DMS114 treated with DMSO at 0.1 percent for 48 hours (cell line): ENCODE data around the gene TMEM237.
"Not testable (repeated sequence)": the region's sequence is repeated elsewhere in the genome, so short reads cannot be mapped to it uniquely, and the experiment has no call there.

Experiments used
- DNase-seq: peaks from one replicate; lab custom pipeline; 2025; ENCODE audit not compliant: unreplicated experiment; lab: John Stamatoyannopoulos, UW

Gene TMEM237, protein sequence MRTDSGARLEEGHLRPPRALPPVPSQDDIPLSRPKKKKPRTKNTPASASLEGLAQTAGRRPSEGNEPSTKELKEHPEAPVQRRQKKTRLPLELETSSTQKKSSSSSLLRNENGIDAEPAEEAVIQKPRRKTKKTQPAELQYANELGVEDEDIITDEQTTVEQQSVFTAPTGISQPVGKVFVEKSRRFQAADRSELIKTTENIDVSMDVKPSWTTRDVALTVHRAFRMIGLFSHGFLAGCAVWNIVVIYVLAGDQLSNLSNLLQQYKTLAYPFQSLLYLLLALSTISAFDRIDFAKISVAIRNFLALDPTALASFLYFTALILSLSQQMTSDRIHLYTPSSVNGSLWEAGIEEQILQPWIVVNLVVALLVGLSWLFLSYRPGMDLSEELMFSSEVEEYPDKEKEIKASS

DNA sequence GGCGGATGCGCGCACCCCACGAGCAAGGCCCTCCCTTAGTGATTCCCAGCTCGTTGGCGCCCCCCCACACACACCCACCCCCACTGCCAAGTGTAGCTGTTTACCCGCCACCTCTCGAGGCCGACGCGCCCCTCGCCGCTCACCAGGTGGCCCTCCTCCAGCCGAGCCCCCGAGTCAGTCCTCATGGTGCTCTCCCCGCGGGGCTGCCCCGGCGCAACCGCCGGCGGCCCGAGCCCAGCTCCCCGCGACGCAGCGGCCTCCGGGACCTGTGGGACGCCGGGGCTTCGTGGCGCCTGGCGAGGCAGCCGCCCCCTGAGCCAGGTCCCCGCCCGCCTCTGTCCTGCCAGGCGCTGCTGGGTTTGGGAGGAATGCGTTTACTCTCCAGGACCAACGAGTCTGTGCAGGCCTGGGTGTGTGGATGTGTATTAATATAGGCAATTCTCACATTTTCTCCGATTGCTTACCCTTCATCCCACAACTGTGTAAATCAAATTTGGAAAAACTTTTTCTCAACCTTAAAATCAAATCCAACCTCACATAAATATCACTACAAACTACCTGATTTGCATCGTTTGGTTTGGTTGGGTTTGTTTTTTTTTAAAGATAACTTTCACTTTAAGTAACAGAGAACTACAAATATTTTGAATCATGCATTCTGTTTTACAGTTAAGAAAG lies at the start of gene TMEM237:
TMEM237 (minus strand) TSS at position 288 of the 675 bp plus-strand sequence; CDS start at position 185, 103 bp downstream.
- DNase-seq = peak; percentile 14

DNA sequence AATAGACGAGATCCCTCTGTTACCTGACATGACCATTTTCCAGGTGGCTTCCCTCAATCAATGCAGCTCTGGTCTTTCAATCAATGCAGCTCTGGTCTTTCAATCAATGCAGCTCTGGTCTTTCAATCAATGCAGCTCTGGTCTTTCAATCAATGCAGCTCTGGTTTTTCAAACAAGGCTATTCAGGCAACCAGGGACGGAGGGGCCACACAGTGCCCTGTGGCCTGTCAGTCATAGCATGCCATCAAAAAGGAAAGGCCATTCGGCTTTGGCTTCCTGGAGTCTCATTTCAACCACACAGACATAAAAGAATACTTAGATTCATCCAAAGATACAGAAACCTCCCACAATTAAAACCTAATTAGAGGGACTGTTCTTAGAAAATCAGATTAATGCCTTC lies 41.9 kb upstream of the TMEM237 start:
- DNase-seq = no peak

DNA sequence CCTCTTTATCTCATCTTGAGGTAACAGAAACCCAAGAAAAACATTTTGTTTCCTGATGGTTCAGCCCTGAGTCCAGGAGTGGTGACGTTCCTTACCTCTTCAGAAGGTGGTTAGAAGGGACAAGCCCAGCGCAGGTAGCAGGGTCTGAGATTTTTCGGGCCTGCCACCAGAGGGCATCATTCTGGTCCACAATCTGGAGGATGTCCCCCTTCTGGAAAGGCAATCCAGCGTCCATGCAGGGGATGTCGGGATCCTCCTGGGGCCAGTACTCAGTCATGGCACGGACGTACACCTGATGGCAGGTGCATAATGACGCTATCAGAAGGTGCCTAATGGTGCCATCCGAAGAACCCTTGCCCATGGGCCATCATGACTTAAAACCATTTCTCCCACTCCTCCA lies 37.4 kb upstream of the TMEM237 start:
- DNase-seq = no peak

DNA sequence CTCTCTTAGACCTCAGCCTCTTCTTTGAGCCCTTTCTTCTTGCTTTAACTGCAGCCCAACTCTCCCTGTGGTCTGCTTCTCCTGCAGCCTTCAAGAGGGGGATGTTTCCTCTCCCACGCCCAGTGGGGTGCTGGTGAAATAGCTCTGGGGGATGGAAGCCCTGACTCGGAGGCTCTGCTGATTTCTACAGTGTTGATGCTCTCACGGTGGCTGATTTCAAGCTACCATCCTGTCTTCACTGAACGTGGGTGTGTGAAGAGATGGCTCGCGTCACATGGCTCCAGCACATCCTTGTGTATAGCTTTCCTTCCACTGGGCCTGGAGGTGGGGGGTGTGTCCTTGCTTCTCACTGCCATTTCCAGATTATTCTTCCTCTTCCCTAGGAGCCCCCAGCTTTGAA lies 35.1 kb upstream of the TMEM237 start:
- no peak for DNase-seq

DNA sequence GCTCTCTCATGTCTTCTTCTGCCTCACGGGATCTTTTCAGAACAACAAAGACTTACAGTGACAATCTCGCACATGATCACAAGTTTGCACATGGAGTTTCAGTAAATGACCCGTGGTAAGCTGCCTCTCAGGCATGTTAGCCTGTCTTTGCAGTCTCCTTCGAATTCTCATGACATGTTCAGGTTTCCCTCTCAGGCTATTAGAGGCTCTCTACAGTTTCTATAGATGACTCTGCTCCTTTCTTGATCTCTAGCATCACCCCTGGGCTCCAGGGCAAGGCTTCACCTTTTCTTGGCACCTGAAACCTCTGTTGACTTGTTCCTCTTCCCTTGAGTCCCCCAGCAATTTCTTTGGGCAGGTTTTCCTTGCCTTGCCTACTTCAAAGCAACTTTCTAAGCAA lies 32.2 kb upstream of the TMEM237 start:
- no peak for DNase-seq

DNA sequence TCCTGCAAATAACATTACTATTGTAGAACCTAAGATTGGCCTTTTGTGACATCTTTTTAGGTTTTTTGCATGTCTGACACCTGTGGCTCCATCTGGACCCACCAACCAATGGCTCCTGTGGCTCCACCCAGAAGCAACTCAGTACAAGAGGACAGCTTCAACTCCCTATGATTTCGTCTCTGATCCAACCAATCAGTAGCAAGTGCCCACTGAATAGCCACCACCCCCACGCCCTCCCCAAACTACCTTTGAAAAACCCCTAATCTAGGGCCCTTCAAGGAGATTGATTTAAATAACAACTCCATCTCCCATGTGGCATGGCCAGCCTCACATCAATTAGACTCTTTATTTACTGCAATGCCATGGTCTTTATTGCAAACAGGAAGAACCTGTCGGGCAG lies 31.5 kb upstream of the TMEM237 start:
- DNase-seq = no peak

DNA sequence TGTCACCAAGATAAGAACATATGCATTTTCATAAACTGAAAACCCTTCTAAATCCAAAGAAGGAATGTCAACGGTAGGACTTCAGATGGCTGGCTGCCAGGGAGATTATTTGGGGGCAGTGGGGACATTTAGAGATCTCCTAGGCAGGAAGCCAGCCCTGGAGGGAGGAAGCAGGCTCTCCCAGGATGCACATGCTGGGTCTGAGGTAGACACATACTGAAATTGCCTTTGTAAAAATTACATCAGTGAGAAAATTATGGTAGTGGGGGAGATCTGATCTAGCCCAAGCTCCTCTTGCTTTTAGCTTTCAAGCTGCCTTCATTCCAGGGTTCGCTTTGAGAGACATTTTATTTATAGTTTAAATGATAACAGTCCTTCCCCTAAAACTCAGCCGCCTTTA lies 31.0 kb upstream of the TMEM237 start:
- no peak for DNase-seq

DNA sequence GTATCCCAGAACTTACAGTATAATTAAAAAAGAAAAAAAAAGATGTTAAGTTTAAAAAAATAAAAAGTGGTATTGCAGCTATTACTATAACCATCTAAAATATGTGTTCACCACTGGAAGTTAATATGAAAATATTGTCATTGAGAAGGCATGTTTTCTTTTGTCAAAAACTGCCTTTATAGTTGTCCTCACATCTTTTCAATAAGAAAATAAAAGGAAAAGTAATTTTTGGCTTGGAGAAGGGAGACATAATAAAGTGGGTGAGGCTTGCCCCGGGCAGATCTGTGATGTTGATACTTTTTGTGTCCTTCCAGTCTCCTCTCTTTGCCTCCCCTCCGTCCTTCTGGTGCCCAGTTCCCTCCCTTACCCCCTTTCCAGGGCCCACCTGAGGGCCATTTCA lies 30.2 kb upstream of the TMEM237 start:
- no peak for DNase-seq

DNA sequence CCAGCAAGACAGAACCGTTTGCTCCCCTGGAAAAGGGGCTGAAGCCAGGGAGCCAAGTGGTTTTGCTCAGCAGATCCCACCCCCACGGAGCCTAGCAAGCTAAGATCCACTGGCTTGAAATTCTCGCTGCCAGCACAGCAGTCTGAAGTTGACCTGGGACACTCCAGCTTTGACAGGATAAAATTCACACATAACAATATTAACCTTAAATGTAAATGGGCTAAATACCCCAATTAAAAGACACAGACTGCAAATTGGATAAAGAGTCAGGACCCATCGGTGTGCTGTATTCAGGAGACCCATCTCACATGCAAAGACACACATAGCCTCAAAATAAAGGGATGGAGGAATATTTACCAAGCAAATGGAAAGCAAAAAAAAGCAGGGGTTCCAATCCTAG lies 27.9 kb upstream of the TMEM237 start:
- DNase-seq = not testable (repeated sequence)

DNA sequence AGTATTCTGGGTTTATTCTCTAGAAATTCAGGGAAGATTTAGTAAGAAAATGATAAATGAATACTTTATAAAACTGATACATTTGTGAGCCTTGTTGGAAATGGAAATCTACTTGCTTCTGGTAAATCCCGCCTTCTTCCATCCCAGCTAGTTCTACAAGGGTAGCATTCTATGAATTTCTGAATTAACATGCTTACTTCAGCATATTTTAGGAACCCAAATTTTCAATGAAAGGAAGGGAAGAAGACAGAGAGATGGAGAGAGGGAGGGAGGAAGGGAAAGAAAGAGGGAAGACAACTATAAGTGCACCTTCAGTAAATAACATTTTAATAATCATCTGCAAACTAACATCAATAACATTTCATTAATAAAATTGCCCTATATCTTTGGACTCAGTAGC lies 26.6 kb upstream of the TMEM237 start:
- DNase-seq = no peak

DNA sequence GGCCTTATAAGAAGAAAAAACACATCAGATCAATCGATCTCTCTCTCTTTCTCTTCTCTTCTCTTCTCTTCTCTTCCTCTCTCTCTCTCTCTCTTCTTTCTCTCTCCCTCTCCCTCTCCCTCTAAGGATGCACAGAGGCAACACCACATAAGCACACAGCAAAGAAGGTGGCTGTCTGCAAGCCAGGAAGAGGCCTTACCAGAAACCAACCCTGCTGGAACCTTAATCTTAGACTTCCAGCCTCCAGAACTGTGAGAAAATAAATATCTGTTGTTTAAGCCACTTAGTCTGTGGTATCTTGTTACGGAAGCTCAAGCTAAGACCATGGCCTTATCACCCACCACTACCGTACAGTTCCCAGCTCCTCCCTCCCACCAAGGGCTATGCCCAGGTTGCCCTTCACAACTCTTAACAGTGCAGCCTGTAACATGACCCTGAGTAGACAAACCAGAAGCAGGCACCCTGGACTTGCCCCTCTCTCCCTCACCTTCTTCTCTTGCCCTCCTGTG lies 25.2 kb upstream of the TMEM237 start:
- no peak for DNase-seq

DNA sequence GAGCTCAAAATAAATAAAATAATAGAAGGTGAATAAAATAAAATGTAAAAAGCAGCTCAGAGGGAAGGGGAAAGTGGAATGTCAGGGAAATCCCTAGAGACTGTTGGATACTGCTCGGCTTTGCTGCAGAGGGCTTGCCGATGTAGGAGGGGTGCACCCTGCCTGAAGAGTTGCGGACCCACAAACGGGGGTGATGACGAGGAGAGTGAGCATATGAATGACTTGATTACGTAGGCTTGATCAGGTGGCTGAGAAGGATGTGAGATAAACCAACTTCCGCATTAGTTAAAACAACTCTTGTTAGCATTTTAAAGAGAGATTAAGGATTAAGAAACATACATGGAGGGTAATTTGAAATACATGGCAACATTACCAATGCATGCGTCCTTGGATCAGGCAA lies 21.0 kb upstream of the TMEM237 start:
- no peak for DNase-seq

DNA sequence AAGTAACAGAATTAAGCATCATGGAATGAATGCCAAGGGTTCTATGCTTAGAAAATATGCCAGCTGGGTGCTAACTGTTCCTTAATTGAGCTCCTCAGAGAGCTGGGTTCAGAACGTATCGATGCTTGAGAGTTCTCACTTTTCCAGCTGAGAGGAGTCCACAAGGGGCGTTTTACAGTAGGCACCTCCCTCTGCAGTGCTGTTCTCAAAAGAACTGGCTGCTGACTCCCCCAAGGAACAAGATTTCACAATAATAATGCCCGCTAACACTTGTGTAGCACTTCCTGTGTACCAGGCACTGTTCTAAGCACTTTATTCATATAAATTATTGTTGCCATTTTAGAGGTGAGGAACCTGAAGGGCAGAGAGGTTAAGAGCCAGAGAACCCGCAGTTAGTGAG lies 18.1 kb upstream of the TMEM237 start:
- DNase-seq = no peak

DNA sequence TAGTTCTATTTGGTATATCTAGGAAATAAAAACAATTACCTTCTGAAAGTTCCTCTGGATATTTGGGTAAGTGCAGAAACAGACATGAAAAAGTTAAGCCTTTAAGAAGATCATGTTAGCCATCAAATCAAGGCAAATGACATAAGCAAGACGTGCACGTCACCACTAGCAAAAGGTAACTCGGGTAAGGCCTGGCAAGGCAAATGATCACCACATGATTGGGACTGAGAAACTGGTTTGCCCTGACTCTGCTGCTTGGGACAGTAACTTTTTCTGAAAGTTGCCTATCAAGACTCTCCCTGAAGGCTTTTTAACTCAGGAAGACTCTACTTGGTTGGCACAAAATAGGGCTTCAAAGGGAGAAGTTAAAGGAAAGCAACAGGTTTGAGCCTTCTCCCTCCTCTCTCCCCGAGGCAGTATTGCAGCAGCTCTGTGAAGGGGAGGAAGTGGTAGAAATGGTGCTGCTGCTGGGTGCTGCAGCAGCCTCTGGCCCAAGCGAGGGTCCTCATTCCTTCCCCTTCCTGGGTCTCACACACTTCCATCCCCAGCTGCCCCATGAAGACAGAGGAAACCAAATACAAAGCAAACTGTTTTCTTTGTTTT lies 17.1 kb upstream of the TMEM237 start:
- no peak for DNase-seq

DNA sequence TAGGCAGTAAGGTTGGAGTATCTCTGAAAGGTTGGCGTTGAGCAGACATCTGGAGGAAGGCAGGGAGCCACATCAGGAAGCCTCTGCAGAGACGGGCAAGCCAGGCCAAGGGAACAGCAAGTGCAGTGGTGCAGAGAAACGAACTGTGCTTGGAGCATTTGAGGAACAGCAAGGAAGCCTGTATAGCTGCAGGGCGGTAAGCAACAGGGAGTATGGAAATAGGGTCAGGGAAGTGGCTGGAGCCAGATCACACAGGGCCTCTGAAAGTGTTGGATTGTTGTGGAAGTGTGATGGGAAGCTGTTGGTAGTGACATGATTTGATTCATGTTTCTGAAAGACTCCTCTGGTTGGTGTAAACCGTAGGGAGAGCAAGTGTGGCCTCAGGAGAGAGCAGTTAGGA lies 13.4 kb upstream of the TMEM237 start:
- no peak for DNase-seq

DNA sequence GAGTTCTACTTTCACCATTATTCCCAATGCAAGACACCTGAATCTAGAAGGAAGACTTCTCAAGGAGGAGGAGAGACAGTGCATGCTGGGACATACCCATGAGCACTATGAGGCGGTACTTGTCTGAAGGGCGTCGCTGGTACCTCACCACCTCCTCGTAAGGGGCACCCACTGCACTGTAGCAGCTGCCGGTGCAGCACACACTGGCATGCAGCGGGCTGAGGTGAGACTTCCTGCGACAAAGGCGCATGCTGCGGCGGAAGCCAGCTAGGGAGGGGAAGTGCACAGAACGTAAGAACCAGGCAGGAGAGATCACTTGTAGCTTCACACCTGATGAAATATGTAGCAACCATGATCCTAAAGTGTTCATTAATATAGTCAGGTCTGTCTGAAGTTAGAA lies 12.8 kb upstream of the TMEM237 start:
- no peak for DNase-seq

DNA sequence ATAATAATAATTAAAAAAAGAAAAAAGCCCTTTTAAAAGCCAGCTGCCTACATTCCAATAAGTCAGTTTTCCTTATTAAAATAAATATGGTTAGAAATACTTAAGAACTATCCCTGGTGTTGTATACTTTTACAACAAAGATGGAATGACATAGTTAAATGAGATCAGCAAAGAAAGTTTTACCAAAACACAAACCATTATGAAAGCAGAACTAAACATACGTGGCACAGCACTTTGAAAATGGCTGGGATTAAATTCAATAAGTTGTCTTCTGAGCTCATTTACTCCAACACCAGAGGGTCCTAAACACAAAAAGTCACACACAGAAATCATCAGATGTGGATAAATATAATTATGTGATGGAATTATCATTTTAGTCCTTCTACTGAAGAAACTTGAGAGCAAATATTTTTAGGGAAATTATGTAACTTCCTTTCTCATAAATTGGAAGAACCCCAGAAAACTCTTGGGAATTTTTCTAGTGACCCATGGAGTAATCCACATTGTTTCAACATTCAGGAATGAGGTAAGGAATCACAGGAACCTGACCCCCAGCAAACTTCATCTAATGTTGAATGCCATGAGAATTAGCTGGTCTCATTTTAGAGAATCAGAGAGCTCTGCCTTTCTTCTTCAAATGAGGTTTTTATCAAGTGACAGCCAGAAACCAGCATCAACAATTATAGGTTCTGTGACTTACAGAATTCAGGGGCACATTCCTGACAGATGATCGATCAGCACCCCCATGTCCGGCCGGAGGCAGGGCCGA lies 11.5 kb upstream of the TMEM237 start:
- DNase-seq = no peak

DNA sequence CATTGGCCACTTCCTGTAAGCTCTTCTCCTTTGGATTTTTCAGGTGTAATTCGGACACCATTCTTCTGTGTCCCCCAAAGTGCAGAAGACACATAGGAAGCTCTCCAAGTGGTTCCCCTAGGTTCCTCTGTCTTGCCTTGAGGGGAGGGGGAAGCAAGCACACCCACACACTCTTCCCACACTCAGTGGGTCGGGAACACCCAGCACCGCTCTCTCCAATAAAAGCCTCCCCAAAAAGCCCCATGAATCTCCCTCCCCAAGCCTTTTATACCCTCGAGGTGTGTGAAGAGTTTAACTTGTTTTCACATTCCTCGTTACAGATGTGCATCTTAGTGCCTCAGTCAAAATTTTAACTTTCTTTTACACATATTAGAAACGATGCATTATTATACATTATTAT lies 9.9 kb upstream of the TMEM237 start:
- no peak for DNase-seq

DNA sequence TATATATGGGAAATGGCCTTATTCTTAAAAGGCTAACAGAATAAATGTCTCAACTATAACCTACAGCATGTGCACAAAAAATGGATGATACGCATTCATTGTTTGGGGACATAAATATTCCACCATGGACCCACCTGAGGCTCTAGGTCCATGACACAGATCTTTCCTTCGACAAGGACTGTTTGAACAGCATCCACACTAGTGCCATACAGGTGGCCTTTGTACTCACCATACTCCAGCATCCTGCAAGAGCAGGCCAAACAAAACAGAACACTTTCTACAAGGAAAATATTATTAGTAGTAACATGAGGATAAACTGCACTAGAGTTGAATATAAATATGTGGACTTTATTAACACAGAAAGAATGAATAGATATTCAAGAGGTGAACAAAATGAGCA lies 6.1 kb upstream of the TMEM237 start:
- no peak for DNase-seq

DNA sequence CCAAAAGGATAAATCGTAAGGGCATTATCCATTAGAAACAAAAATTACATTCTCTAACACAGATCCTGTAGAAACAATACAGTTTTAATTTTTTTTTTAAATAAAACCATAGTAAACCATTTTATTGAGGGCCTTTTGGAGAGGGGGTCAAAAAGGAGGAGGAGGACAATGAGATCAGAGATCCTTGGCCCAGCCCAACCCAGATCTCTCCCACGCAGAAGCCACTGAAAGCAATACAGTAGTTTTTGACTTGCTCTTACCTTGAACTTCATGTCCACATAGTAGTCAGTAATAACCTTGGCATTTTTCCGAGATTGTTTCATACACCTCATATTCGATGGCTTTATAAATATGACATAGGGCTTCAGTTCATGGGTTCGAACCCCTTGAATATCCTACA lies 4.1 kb upstream of the TMEM237 start:
- DNase-seq = no peak

DNA sequence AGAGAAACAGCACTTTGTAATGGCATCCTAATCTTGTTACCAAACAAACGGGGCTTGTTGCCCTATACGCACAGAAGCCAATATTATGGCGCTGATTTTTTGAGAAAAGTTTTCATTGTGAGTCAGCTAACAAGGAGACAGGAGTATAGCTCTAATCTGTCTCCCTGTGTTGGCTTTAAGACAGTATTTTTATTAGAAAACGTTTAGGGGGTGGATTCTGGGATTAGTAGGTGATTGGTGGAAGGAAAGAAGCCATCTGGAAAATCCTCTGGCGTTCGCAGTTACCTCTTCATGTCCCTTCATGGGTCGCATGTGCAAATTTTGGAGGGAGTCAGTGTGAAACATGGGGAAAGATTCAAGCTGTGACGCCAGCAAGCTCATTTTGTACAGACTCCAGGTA lies 698 bp upstream of the TMEM237 start:
- peak; percentile 31 for DNase-seq
